Endothelial cell of umbilical vein (primary cell): ENCODE data around the gene PCDHGA1.

Experiments used
- EZH2 ChIP-seq: IDR thresholded peaks from 2 replicates; pipeline ENCODE4 v1.6.1; 2012; ENCODE audit warnings: borderline replicate concordance, low read depth, mild to moderate bottlenecking, moderate library complexity, low read length, inconsistent platforms; ENCODE audit not compliant: severe bottlenecking
- POLR2A ChIP-seq: IDR thresholded peaks from 2 replicates; pipeline ENCODE4 v1.6.1; 2012; ENCODE audit warnings: low read depth, mild to moderate bottlenecking, control low read depth, low read length
- POLR2AphosphoS5 ChIP-seq: IDR thresholded peaks from 2 replicates; pipeline ENCODE4 v1.6.1; 2012; ENCODE audit warnings: low read depth, mild to moderate bottlenecking, control low read depth, low read length, moderate library complexity; ENCODE audit not compliant: insufficient read depth
- TF ChIP-seq, protein P1 (sequence below), 2 donors: IDR thresholded peaks; 1 replicate in 1 of 2; 2 replicates in 1 of 2; pipeline ENCODE4 v1.5.1; 2011; ENCODE audit warnings: low read length in 2 of 2, mild to moderate bottlenecking in 2 of 2, moderate library complexity in 2 of 2, control low read depth in 1 of 2, inconsistent platforms in 1 of 2, low read depth in 1 of 2; ENCODE audit not compliant: insufficient read depth in 1 of 2; ENCODE audit errors: extremely low read depth in 1 of 2
- TF ChIP-seq, protein P2 (sequence below): IDR thresholded peaks from 2 replicates; pipeline ENCODE4 v1.6.1; 2011; ENCODE audit not compliant: insufficient read depth, insufficient read length

DNA sequence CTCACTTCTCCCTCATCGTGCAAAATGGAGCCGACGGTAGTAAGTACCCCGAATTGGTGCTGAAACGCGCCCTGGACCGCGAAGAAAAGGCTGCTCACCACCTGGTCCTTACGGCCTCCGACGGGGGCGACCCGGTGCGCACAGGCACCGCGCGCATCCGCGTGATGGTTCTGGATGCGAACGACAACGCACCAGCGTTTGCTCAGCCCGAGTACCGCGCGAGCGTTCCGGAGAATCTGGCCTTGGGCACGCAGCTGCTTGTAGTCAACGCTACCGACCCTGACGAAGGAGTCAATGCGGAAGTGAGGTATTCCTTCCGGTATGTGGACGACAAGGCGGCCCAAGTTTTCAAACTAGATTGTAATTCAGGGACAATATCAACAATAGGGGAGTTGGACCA, 101.0 kb downstream of the PCDHGA1 start:
- no peak for TF ChIP-seq EZH2
- TF ChIP-seq POLR2A = no peak
- TF ChIP-seq, protein P1, sequence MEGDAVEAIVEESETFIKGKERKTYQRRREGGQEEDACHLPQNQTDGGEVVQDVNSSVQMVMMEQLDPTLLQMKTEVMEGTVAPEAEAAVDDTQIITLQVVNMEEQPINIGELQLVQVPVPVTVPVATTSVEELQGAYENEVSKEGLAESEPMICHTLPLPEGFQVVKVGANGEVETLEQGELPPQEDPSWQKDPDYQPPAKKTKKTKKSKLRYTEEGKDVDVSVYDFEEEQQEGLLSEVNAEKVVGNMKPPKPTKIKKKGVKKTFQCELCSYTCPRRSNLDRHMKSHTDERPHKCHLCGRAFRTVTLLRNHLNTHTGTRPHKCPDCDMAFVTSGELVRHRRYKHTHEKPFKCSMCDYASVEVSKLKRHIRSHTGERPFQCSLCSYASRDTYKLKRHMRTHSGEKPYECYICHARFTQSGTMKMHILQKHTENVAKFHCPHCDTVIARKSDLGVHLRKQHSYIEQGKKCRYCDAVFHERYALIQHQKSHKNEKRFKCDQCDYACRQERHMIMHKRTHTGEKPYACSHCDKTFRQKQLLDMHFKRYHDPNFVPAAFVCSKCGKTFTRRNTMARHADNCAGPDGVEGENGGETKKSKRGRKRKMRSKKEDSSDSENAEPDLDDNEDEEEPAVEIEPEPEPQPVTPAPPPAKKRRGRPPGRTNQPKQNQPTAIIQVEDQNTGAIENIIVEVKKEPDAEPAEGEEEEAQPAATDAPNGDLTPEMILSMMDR (IDR thresholded peaks at IDR 0.05; ENCODE audit: extremely low read depth in 1 of 2, insufficient read depth in 1 of 2, low read depth in 1 of 2, low read length in 2 of 2) = no peak
- TF ChIP-seq POLR2AphosphoS5 = no peak
- TF ChIP-seq, protein P2, sequence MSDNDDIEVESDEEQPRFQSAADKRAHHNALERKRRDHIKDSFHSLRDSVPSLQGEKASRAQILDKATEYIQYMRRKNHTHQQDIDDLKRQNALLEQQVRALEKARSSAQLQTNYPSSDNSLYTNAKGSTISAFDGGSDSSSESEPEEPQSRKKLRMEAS = no peak
